Astrocyte (in vitro differentiated cells and primary cell): ENCODE data around the gene ZBED1. TPM values are rescaled to one million over a fixed set of nuclear protein-coding genes. Genes with fewer than 3 reads are reported as not detected.
A peak's percentile ranks its signal among the peaks of the same experiment; 100 is the strongest.

Source experiments
- DNase-seq: peaks from one replicate; pipeline ENCODE4 v3.0.0-alpha.2; 2010; ENCODE audit warnings: low read depth
- FAIRE-seq: peaks from 2 replicates; lab custom pipeline; 2011; peaks lifted over from hg19 to GRCh38; lab: Jason Lieb, UNC
- H2AFZ ChIP-seq: 2 replicates; pipeline ENCODE4 v1.6.0; 2012; ENCODE audit warnings: low read depth, low read length, inconsistent platforms
- H3K27ac ChIP-seq: 2 replicates; pipeline ENCODE4 v1.5.1; 2011; ENCODE audit warnings: low read depth, low read length, inconsistent platforms
- H3K27me3 ChIP-seq: 2 replicates; pipeline ENCODE4 v1.6.0; 2011; ENCODE audit warnings: low read length, inconsistent platforms; ENCODE audit not compliant: insufficient read depth
- H3K36me3 ChIP-seq: 2 replicates; pipeline ENCODE4 v1.5.1; 2011; ENCODE audit warnings: low read length, inconsistent platforms; ENCODE audit not compliant: insufficient read depth
- H3K4me1 ChIP-seq: 2 replicates; pipeline ENCODE4 v1.5.1; 2011; ENCODE audit warnings: low read length, inconsistent platforms; ENCODE audit not compliant: insufficient read depth
- H3K4me2 ChIP-seq: 2 replicates; pipeline ENCODE4 v1.6.0; 2012; ENCODE audit warnings: low read length, inconsistent platforms
- H3K4me3 ChIP-seq: 2 replicates; pipeline ENCODE4 v1.5.1; 2011; ENCODE audit warnings: low read depth, mild to moderate bottlenecking, low read length, inconsistent platforms; ENCODE audit not compliant: insufficient read depth
- H3K79me2 ChIP-seq: 2 replicates; pipeline ENCODE4 v1.6.0; 2012; ENCODE audit warnings: mild to moderate bottlenecking, low read length, inconsistent platforms; ENCODE audit not compliant: insufficient read depth
- H3K9ac ChIP-seq: 2 replicates; pipeline ENCODE4 v1.6.0; 2012; ENCODE audit warnings: mild to moderate bottlenecking, low read length, inconsistent platforms
- H3K9me3 ChIP-seq: 2 replicates; pipeline ENCODE4 v1.5.1; 2012; ENCODE audit warnings: low read depth, mild to moderate bottlenecking, low read length, inconsistent platforms; ENCODE audit not compliant: insufficient read depth
- H4K20me1 ChIP-seq: 2 replicates; pipeline ENCODE4 v1.6.0; 2012; ENCODE audit warnings: low read length, inconsistent platforms; ENCODE audit not compliant: insufficient read depth
- H3K27ac Mint-ChIP-seq: one replicate; pipeline ENCODE4 v1.8.0; 2021; ENCODE audit warnings: mild to moderate bottlenecking, mixed read lengths; ENCODE audit not compliant: unreplicated experiment
- H3K27me3 Mint-ChIP-seq: one replicate; pipeline ENCODE4 v1.8.0; 2021; ENCODE audit warnings: low read depth, mixed read lengths; ENCODE audit not compliant: unreplicated experiment
- H3K36me3 Mint-ChIP-seq: one replicate; pipeline ENCODE4 v1.8.0; 2021; ENCODE audit warnings: low read depth, mixed read lengths; ENCODE audit not compliant: unreplicated experiment
- H3K4me1 Mint-ChIP-seq: one replicate; pipeline ENCODE4 v1.8.0; 2021; ENCODE audit warnings: low read depth, mixed read lengths; ENCODE audit not compliant: unreplicated experiment
- H3K4me3 Mint-ChIP-seq: one replicate; pipeline ENCODE4 v1.8.0; 2021; ENCODE audit warnings: mild to moderate bottlenecking, moderate library complexity, mixed read lengths; ENCODE audit not compliant: unreplicated experiment
- H3K9me3 Mint-ChIP-seq: one replicate; pipeline ENCODE4 v1.8.0; 2021; ENCODE audit warnings: mild to moderate bottlenecking, mixed read lengths; ENCODE audit not compliant: unreplicated experiment
- EZH2 ChIP-seq: IDR thresholded peaks from 2 replicates; pipeline ENCODE4 v1.6.1; 2012; ENCODE audit warnings: mild to moderate bottlenecking, low read length, inconsistent platforms; ENCODE audit not compliant: insufficient read depth
- total RNA-seq: library from RNA; stranded (reverse); gene quantifications from 2 replicates; pipeline ENCODE4 v1.2.1, GENCODE V29; 2021
- TF ChIP-seq, protein P1 (sequence below): IDR thresholded peaks from 2 replicates; pipeline ENCODE4 v1.5.1; 2011; ENCODE audit warnings: low read depth, mild to moderate bottlenecking, inconsistent platforms, low read length, moderate library complexity; ENCODE audit not compliant: insufficient read depth

ZBED1 gene
- total RNA-seq, 1 donor from 2014 or later = 19.9 TPM

DNA sequence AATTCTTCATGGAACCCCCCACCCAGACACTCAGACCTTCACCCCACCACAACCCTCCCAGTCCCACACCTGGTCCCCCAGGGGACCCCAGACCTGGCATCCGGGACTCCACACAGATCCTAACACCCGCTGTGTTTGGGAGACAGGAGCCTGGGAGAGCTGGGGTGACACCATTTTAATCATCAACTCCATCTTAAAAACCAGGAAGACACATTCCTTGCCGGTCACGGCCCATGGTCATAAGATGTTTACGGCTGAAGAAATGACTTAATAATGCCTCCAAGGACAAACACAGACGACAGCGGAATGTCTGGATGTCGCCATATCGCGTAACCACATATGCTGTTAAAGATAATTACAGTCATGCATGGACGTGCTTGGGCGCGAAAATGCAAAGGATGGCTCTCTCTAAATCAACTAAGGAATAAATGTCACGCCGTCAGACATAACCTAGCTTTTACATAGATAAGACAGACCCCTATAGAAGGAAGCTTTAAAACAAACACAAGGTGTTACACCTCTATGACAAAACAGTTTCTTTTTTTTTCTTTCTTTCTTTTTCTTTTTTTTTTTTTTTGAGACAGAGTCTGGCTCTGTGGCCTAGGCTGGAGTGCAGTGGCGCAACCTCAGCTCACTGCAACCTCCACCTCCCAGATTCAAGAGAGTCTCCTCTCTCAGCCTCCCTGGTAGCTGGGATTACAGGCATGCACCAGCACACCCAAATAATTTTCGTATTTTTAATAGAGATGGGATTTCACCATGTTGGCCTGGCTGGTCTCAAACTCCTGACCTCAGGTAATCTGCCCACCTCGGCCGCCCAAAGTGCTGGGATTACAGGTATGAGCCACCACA lies 2.1 kb upstream of the ZBED1 start:
- H3K4me3 ChIP-seq = no peak overlapping the region
- H3K9ac ChIP-seq = no peak overlapping the region
- no peaks in the 10 kb centered on the region for H3K27me3 Mint-ChIP-seq
- peaks cover 13% of the 10 kb centered on the region for H3K4me1 Mint-ChIP-seq
- H3K4me1 ChIP-seq = peaks cover 19% of the 10 kb centered on the region
- H4K20me1 ChIP-seq = peaks cover 19% of the 10 kb centered on the region
- H3K4me3 Mint-ChIP-seq = peak overlapping the region; percentile 9
- H3K79me2 ChIP-seq = peaks cover 25% of the 10 kb centered on the region
- H2AFZ ChIP-seq = no peak overlapping the region
- no peaks in the 10 kb centered on the region for H3K27me3 ChIP-seq
- FAIRE-seq = no peak
- no peaks in the 10 kb centered on the region for H3K36me3 ChIP-seq
- H3K27ac Mint-ChIP-seq = no peak overlapping the region
- H3K9me3 ChIP-seq = no peaks in the 10 kb centered on the region
- H3K36me3 Mint-ChIP-seq = no peaks in the 10 kb centered on the region
- no peak overlapping the region for H3K27ac ChIP-seq
- TF ChIP-seq, protein P1, sequence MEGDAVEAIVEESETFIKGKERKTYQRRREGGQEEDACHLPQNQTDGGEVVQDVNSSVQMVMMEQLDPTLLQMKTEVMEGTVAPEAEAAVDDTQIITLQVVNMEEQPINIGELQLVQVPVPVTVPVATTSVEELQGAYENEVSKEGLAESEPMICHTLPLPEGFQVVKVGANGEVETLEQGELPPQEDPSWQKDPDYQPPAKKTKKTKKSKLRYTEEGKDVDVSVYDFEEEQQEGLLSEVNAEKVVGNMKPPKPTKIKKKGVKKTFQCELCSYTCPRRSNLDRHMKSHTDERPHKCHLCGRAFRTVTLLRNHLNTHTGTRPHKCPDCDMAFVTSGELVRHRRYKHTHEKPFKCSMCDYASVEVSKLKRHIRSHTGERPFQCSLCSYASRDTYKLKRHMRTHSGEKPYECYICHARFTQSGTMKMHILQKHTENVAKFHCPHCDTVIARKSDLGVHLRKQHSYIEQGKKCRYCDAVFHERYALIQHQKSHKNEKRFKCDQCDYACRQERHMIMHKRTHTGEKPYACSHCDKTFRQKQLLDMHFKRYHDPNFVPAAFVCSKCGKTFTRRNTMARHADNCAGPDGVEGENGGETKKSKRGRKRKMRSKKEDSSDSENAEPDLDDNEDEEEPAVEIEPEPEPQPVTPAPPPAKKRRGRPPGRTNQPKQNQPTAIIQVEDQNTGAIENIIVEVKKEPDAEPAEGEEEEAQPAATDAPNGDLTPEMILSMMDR = no peak
- no peak for TF ChIP-seq EZH2
- peak; percentile 10 for DNase-seq
- no peak overlapping the region for H3K4me2 ChIP-seq
- no peaks in the 10 kb centered on the region for H3K9me3 Mint-ChIP-seq

DNA sequence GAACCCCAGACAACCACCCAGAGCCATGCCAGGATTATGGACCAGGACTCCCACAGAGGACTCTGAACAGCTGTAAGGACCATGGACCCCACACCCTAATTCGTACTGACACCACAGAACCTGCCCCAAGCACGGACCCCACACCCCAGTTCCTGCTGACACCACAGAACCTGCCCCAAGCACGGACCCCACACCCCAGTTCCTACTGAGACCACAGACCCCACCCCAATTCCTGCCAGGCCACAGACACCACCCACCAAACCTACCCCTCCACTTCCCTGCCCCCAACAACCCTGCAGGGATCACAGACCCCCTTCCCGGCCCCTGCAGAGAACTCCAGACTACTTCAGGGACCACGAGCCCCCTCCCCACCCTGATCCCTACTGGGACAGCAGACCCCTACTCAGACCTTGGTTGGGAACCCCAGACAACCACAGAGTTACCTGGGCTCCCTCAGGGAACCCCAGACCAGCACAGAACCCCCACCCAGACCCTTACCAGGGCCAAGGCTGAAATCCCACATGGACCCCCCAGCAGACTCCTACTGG lies 1.4 kb upstream of the ZBED1 start:
- FAIRE-seq (no peak), DNase-seq (no peak)
- Mint-ChIP-seq H3K4me3 (peak overlapping the region; percentile 70), H3K27me3 (no peaks in the 10 kb centered on the region), H3K36me3 (no peaks in the 10 kb centered on the region), H3K9me3 (no peaks in the 10 kb centered on the region), H3K4me1 (peaks cover 20% of the 10 kb centered on the region), H3K27ac (no peak overlapping the region)
- Histone ChIP-seq H3K4me3 (no peak overlapping the region), H2AFZ (no peak overlapping the region), H4K20me1 (peaks cover 23% of the 10 kb centered on the region), H3K79me2 (peaks cover 32% of the 10 kb centered on the region), H3K4me2 (no peak overlapping the region), H3K27me3 (no peaks in the 10 kb centered on the region), H3K4me1 (peaks cover 23% of the 10 kb centered on the region), H3K36me3 (no peaks in the 10 kb centered on the region), H3K9me3 (no peaks in the 10 kb centered on the region), H3K27ac (no peak overlapping the region), H3K9ac (no peak overlapping the region)
- TF ChIP-seq EZH2 = no peak
- TF ChIP-seq, protein P1 = no peak
